HG03571 (cell line): ENCODE results near the gene CEP350.
"Not testable (repeated sequence)": the region's sequence is repeated elsewhere in the genome, so short reads cannot be mapped to it uniquely, and the experiment has no call there.

Experiments
- ATAC-seq: cut with Tn5 transposase; IDR thresholded peaks from one replicate; pipeline ENCODE4 v1.9.1; 2021; ENCODE audit not compliant: unreplicated experiment

Gene CEP350

DNA sequence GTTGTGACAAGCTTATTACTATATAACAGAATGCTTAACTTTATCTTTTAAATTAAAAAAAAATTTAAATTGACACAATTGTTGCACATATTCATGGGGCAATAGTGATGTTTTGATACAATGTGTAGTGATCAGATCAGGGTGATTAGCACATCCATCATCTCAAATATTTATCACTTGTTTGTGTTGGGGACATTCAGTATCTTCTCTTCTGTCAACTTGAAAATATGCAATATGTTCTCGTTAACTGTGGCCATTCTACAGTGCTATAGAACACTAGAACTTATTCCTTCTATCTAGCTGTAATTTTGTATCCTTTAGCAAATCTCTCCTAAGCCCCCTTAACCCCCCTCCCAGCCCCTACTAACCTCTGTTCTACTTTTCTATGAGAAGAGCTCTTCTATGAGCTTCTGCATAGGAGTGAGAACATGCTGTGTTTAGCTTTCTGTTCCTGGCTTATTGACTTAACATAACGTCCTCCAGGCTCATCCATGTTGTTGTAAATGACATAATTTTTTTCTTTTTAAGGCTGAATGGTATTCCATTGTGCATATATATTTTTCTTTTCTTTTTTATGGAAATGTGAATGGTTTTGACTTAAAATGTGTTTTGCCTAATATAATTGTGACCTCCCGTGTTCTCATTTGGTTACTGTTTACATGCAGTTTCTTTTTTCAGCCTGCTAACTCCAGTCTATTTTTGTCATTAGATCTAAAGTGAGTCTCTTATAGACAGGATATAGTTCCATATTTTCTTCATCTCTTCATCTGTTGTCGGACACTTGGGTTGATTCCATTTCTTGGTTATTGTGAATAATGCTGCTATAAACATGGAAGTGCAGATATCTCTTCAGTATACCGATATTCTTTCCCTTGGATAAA, 23.8 kb downstream of the CEP350 start:
- no peak for ATAC-seq

DNA sequence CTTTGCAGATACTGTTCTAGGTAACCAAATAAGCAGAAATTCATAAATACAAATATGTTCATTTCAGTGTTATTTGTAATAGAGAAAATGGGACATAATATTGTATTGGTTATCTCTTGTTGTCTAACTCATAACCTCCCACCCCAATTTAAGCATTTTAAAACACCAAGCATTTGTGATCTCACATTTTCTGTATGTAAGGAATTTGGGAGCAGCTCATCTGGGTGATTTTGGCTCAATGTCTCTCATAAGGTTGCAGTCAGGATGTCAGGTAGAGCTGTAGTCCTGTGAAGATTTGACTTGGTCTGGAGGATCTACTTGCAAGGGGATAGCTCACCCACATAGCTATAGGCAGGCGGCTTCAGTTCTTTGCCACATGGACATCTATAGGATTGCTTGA, 29.5 kb downstream of the CEP350 start:
- no peak for ATAC-seq

DNA sequence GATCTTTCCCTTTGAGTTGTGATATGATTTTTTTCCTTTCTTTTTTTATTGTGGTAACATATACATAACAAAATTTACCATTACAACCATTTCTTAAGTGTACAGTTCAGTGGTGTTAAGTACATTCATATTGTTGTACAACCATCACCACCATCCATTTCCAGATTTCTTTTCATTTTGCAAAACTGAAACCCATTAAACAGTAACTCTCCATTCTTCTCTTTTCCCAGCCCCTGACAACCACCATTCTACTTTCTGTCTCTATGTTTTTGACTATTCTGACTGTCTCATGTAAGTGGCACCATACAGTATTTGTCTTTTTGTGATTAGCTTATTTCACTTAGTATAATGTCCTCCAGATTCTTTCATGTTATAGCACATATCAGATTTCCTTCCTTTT, 30.3 kb downstream of the CEP350 start:
- ATAC-seq, result no peak

DNA sequence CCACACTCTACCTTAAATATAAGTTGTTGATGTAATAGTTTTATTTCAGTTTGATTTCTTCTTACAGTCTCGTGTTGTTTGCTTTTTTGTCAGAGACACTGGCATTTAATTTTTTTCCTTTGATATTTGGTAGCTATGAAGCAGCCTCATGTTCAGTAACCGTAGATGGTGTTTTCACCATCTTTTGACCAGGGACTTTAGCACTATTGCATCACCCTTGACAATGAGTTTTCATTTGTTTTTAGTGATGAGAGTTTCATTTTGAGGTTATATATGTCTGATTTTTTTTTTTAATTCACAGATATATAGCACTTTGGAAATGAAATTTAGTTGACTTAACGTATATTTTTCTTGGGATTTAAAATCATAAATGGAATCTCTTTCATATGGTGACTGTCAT, 36.2 kb downstream of the CEP350 start:
- ATAC-seq, result no peak

DNA sequence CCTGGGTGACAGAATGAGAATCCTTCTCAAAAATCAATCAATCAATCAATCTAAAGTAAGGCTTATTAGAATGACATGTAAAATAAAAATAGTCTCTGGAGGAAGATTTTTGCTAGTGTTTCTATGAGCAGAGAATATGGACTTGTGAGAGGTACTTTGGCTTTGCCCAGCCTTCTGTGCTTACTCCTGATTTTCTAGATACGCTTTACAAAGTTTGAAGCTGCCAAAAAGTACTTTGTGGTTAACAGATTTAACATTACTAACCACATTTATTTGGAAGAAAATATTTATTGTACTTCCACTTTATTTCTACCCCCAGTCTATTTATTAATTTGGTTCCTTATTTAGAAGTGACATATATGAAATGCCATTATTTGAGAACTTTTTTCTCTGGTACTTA, 41.0 kb downstream of the CEP350 start:
- ATAC-seq, result no peak

DNA sequence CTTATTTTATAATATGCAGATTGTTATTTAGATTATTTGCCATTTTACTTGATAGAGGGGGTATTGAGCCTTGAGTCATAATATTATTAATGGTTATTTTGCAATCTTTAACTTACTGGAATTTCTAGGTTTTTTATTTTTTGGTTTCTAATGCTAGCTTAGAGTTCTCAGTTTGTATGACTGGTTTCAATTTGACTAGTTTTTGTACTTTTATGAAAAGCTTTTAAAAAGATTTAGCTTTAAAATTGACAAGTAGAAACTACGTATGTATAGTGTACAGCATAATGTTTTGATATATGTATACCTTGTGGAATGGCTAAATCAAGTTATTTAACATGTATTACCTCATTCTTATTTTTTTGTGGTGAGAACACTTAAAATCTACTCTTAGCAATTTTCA, 41.5 kb downstream of the CEP350 start:
- peak; percentile 75 for ATAC-seq

DNA sequence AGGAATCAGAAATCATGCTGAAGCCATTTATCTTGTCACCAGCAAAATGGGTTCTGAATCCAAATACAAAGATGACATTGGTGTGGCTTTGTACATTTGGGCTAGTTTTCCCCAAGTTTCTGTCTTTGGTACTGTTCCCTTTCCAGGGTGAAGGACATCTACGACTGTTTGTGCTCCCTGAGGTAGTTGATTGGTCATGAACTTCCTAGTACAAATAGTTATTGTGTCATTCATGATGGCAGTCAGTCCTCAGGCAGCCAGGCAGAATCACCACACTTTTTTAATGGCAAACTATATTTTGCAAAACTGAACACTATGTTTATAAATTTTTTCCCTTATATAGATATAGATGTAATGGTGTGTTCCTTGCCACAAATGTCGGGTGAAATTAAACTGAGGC, 46.0 kb downstream of the CEP350 start:
- ATAC-seq, result no peak

DNA sequence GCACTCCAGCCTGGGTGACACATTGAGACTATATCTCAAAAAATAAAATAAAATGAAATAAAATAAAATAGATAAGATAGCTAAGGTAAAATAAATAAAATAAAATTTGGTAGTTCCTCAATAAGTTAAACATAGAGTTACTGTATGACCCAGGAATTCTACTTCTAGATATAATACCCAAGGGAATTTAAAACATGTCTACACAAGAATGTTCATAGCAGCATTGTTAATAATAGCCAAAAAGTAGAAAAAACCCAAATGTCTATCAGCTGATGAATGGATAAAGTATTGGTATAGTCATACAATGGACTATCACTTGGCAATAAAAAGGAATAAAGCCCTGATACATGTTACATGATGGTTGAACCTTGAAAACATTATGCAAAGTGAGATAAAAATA, 47.8 kb downstream of the CEP350 start:
- ATAC-seq, result no peak

DNA sequence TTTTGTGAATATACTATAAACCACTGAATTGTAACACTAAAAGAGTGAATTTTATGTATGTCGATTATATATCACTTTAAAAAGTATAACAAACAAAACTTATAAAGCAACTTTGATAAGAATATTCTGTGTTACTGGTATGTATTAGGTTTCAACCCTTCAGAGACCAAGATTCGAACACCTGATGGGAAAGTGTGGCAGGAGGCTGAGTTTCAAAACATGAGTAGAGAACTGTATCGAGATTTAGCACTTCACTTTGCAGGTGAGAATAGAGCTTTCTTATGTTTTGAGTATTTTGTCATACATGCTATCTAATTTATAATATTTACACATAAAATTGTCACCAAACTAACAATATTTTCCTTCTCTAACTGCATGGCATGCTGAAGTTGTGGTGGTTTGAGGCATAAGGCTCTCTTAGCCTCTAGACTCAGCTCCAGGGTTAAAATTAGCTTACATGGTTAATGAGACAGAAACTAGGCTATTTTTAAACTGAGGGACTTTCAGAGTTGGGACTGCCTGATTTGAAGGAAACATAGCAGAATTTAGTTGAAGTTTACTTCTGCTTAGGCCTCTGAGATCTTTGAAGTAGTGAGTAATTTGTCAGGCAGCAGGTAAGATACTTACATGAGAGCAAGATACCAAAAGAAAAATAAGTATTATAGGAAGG, 48.6 kb downstream of the CEP350 start:
- peak; percentile 91 for ATAC-seq

DNA sequence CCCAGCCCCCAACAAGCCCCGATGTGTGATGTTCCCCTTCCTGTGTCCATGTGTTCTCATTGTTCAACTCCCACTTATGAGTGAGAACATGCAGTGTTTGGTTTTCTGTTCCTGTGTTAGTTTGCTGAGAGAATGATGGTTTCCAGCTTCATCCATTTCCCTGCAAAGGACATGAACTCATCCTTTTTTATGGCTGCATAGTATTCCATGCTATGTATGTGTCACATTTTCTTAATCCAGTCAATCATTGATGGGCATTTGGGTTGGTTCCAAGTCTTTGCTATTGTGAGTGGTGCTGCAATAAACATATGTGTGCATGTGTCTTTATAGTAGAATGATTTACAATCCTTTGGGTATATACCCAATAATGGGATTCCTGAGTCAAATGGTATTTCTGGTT, 52.2 kb downstream of the CEP350 start:
- ATAC-seq, result not testable (repeated sequence)

DNA sequence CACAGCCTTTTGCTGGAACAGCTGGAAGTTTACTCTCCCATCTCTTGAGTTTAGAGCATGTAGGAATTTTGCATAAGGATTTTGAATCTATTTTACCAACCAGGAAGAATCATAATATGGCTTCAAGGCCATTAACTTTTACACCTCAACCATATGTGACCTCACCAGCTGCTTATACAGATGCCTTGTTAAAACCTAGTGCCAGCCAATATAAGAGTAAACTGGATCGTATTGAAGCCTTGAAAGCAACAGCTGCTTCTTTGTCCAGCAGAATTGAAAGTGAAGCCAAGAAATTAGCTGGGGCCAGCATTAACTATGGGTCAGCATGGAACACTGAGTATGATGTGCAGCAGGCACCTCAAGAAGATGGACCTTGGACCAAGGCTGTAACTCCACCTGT, 65.4 kb downstream of the CEP350 start:
- no peak for ATAC-seq

DNA sequence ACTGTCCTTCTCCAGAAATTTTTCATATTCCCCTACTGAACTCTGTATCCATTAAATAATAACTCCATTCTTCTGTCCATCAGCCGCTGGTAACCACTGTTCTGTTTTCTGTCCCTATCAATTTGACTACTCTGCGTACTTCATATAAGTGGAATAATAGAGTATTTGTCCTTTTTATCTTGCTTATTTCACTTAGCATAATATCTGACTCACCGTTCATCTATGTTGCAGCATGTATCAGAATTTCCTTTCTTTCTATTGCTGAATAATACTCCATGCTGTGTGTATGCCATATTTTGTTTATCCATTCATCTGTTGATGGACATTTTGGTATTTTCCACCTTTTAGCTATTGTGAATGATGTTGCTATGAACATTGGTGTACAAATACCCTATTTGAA, 71.9 kb downstream of the CEP350 start:
- ATAC-seq, result no peak

DNA sequence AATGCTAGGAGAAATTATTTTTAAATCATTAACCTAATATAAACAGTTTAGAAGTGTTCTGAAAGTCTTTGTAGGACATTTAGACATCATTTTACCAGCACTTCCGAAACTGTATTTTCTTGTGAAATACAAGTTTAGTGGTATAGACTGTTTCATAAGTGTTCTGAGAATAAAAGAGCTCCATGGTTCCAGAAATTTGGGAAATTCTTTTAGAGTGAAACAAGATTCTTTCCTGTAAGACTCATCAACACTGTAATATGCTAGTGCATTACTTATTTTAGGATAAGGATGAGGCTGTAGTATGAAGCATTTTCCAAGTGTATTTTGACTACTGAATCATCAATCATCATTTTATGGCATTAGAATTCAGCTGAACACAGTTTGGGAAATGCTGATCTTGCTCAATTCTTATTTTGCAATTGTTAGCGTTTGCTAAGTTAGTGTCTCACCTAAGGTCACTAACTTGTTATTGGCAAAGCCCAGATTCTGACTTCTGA, 73.4 kb downstream of the CEP350 start:
- no peak for ATAC-seq

DNA sequence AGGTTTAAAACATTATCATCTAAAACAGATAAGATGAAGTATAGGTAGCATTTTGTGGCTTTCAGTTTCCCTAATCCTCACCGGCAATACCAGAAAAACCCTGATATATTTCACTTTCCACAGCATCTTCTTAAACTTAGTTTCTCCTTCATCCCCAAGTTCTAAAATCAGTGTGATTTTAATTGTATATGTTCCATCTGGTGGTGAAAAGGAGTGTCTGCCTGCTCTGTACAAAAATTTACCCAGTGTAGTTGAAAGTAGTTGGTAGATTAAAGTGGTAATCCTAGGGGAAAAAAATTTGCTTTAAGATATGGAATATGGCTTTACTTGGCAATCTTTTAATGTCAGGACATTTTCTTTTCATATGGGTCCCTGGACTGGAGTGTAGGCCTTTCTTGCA, 74.3 kb downstream of the CEP350 start:
- no peak for ATAC-seq

DNA sequence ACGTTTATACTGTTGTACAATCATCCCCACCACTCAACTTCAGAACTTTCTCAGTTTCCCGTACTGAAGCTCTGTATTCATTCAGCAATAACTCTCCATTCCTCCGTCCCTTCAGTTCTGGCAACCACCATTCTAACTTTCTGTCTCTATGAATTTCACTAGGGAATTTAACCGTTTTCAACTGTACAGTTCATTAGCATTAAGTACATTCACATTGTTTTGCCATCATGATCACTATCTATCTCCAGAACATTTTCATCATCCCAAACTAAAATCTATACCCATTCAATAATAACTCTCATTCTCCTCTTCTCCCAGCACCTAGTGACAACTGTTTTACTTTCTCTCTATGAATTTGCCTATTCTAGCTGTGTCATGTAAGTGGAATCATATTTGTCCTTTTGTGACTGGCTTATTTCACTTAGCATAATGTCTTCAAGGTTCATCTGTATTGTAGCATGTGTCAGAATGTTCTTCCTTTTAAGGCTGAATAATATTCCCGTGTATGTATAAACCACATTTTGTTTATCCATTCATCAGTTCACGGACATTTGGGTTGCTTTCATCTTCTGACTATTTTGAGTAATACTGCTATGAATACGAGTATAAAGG, 75.0 kb downstream of the CEP350 start:
- no peak for ATAC-seq

DNA sequence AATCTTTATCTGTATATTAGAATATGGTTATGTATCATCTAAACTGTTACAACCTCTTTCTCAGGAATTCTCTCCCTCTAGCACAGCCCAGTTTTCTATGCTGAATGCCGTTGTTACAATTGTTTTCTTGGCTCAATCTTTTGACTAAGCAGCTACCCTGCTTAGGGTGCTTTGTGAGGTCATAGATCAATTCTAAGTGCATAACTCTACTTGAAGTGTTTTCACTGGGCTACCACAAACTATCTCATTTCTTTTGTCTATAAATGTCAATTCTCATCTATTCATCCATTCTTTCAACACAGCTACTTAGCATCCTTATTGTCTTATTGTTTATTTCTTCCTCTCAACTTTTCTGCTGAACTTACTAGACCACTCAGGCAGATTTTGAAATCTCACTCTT, 77.1 kb downstream of the CEP350 start:
- no peak for ATAC-seq

DNA sequence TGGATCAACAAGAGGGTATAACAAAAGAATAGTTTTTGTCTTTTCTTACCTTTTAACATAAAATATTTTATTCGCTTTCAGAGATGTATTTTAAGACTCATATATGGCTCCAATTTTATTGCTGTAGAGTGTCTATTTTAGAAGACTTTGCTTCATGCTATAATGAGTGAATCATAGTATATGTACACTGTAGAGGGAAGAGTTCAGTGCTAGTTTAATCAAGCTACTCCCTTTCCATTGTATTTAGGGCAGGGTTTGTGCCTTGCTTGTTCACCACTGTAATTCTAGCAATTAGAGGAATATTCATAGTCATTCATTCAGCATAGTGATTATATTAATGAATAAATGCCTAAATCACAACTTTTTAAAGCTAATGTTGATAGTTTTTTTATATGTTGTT, 78.8 kb downstream of the CEP350 start:
- ATAC-seq, result no peak

DNA sequence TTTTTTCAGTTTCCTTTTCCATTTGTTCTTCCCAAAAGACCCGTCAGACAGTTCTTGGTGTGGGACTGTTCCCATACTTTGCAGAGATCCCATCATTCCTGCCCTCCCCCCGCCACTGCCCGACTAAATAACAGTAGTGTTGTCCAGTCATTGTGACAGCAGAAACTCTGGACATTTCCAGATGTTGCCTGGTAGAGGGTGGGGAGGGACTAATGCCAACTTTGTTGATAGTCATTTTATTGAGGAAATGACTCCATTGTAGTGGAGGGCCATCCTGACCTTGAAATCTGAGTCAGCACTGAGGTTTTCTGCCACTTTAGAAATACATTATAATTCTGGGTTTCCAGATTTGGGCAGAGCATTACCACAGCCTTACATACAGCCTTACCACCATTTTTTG, 85.4 kb downstream of the CEP350 start:
- no peak for ATAC-seq

DNA sequence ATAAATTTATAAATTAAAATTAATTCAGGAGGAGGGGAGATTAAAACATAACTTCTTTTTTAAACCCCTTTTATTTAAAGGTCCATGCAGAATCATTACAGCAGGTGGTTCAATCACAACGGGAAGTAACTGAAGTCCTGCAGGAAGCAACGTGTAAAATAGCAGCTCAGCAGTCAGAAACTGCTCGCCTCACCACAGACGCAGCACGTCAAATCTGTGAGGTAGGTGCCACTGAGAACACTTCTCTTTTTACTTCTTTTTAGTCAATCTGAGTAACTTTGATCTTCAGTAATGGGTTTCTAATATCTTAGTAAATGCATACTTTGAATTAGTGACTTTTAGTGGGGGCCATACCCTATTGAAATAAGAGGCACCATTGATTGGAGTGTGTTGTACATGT, 87.0 kb downstream of the CEP350 start:
- no peak for ATAC-seq

DNA sequence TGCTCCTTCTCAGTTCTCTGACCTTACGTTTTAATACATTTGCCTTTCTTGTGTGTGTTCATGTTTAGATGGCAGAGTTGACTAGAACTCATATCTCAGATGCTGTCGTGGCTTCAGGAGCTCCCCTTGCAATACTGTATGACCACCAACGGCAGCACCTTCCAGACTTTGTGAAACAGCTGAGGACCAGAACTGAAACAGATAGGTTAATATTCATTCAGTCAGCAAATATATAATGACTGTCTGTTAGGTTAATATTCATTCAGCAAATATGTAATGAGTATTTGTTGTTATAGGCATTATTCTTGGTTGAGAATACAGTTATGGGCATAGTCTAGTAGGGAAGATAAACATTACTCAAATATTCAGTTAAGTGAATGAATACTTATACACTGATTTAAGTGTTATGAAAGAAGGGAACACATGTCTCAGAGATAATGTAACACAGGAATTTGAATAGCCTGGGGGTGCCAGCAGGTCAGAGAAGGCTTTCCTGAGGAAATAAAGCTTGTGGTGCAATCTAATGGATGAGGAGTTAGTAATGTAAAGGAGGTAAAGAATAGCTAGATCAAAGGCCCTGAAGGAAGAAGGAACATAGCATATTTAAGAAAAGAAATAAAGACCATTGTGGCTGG, 88.5 kb downstream of the CEP350 start:
- no peak for ATAC-seq

DNA sequence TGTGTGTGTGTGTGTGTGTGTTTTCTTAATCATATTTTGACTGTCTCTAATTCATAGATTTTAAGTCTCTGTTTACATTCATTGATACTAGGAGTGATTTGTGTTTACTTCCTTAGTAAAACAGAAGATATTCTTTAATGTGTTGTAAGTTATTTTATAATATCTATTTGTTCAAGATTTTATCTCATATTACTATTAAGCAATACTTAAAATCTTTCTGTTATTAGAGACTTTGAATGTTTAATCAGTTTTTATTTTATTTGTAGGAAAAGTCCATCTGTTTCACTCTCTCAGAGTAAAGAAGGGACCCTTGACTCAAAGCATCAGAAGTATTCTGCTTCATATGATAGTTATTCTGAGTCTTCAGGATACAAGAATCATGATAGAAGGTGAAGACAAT, 89.2 kb downstream of the CEP350 start:
- no peak for ATAC-seq

DNA sequence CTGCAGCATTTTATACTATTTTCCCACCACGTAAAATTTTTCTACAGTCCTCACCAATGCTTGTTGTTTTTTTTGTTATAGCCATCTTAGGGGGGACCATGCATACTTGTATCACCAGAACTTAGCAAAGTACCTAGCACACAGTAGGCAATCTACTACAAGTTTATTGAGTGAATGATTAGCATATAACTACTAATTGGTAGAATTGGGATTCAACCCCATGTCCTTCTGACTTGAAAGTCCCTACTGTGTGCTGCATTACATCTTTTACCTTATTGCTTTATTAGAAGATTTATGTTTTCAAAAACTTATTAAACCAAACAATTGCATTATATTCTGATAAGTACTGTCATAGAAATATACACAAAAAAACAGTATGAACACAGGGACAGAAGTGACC, 92.1 kb downstream of the CEP350 start:
- ATAC-seq, result no peak
